Esophagus squamous epithelium (tissue), 5 donors: ENCODE measurements around the gene BOD1L1. TPM values are rescaled to one million over a fixed set of nuclear protein-coding genes. Genes with fewer than 3 reads are reported as not detected.
"Not testable (repeated sequence)": the region's sequence is repeated elsewhere in the genome, so short reads cannot be mapped to it uniquely, and the experiment has no call there.

Source experiments
- DNase-seq: peaks from one replicate; lab custom pipeline; 2025; lab: John Stamatoyannopoulos, UW
- H3K27ac ChIP-seq, 4 donors: fragments of 200-600 bp; sonication (generic); one replicate each; pipeline ENCODE4 v1.5.1; 2016 to 2019; ENCODE audit warnings: mild to moderate bottlenecking in 1 of 4
- H3K27me3 ChIP-seq, 4 donors: fragments of 200-600 bp; sonication (generic); 1 replicate in 3 of 4; 2 replicates in 1 of 4; pipeline versions ENCODE4 v1.5.1 to v1.6.0; 2017 to 2021; ENCODE audit warnings: antibody characterized with exemption in 1 of 4
- H3K36me3 ChIP-seq, 3 donors: fragments of 200-600 bp; sonication (generic); one replicate each; pipeline ENCODE4 v1.5.1; 2016 to 2019
- H3K4me1 ChIP-seq, 3 donors: fragments of 200-600 bp; sonication (generic); one replicate each; pipeline ENCODE4 v1.5.1; 2017 to 2019
- H3K4me3 ChIP-seq, 4 donors: fragments of 200-600 bp; sonication (generic); 1 replicate in 3 of 4; 2 replicates in 1 of 4; pipeline ENCODE4 v1.5.1; 2016 to 2019; ENCODE audit warnings: mild to moderate bottlenecking in 2 of 4, moderate library complexity in 1 of 4
- H3K9me3 ChIP-seq, 3 donors: fragments of 200-600 bp; sonication (generic); one replicate each; pipeline ENCODE4 v1.5.1; 2016 to 2019
- POLR2A ChIP-seq, 4 donors: fragments of 450-650 bp; IDR thresholded peaks; one replicate each; pipeline ENCODE4 v1.6.1; 2017; ENCODE audit warnings: antibody characterized with exemption in 4 of 4, mild to moderate bottlenecking in 4 of 4, moderate library complexity in 3 of 4
- WGBS, 2 donors: methylation state at CpG; one replicate each; pipeline ENCODE4 v1.1.5; 2018; 5-methylcytosine and 5-hydroxymethylcytosine counted together
- intact Hi-C: fragments of 100-400 bp; cut with DNase I; formaldehyde crosslinking; loops from one replicate; pipeline ENCODE4 v1.15.0; 2022
- total RNA-seq, 4 donors: library from RNA; depleted of rRNA; stranded (reverse); fragments of >200 nt; gene quantifications; one replicate each; pipeline ENCODE4 v1.1.0, GENCODE V29; 2016
- TF ChIP-seq, protein P1 (sequence below), 6 experiments: fragments of 450-650 bp in 4 of 6; fragments of 200-600 bp in 2 of 6; sonication (generic) in 2 of 6; IDR thresholded peaks; one replicate each; pipeline ENCODE4 v1.5.1; 2016 to 2019; ENCODE audit warnings: antibody characterized with exemption in 6 of 6, mild to moderate bottlenecking in 4 of 6, moderate library complexity in 4 of 6
- donor health status: DM: yes; HTN: yes; CAD: no.

The BOD1L1 gene
- total RNA-seq, 4 donors from 2014 or later, result 15.0 to 37.0 (median 25.6) TPM

DNA sequence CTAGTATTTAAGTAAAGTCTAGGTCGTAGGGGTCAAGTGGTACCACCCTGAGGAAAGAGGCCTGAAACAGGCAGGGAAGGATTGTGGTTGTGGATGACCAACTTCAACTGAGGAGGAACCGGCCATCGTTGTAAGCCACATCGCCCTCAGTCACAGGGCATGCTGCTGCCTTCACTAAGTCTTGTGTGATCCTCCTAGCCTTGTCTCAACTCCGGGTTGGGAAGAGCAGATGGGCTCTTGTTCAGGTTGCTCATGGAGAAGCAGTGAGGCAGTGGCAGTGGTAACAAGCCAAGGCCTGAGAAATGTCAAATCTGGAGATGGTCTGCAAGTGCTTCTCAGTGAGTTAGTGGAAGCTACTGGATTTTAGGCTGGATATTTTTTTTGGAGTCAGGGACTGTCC lies 60.4 kb downstream of the BOD1L1 start:
- Histone ChIP-seq H3K27me3 (no peaks in the 10 kb centered on the region), H3K4me3 (no peak overlapping the region), H3K4me1 (no peaks in the 10 kb centered on the region), H3K36me3 (peaks cover 0 to 60% (median 14%) of the 10 kb centered on the region in 3 donors), H3K9me3 (no peaks in the 10 kb centered on the region), H3K27ac (no peak overlapping the region)
- intact Hi-C loops, result no loop called here
- DNase-seq, result no peak
- TF ChIP-seq POLR2A (IDR thresholded peaks at IDR 0.05), result no peak
- TF ChIP-seq, protein P1, sequence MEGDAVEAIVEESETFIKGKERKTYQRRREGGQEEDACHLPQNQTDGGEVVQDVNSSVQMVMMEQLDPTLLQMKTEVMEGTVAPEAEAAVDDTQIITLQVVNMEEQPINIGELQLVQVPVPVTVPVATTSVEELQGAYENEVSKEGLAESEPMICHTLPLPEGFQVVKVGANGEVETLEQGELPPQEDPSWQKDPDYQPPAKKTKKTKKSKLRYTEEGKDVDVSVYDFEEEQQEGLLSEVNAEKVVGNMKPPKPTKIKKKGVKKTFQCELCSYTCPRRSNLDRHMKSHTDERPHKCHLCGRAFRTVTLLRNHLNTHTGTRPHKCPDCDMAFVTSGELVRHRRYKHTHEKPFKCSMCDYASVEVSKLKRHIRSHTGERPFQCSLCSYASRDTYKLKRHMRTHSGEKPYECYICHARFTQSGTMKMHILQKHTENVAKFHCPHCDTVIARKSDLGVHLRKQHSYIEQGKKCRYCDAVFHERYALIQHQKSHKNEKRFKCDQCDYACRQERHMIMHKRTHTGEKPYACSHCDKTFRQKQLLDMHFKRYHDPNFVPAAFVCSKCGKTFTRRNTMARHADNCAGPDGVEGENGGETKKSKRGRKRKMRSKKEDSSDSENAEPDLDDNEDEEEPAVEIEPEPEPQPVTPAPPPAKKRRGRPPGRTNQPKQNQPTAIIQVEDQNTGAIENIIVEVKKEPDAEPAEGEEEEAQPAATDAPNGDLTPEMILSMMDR (IDR thresholded peaks at IDR 0.05), result no peak
- 95 to 97% methylated on average over 5 of the region's 5 CpGs for WGBS, 2 donors

- H3K27ac ChIP-seq, result no peak overlapping the region
- 68 to 83% methylated on average over 1 of the region's 1 CpG for WGBS, 2 donors
- H3K27me3 ChIP-seq, result no peaks in the 10 kb centered on the region
- no peaks in the 10 kb centered on the region for H3K4me1 ChIP-seq
- peaks cover 0 to 18% (median 0%) of the 10 kb centered on the region in 3 donors for H3K36me3 ChIP-seq
- no peak overlapping the region for H3K4me3 ChIP-seq
- DNase-seq, result no peak
- TF ChIP-seq, protein P1 (IDR thresholded peaks at IDR 0.05), result no peak
- no peak for TF ChIP-seq POLR2A (IDR thresholded peaks at IDR 0.05)
- H3K9me3 ChIP-seq, result no peaks in the 10 kb centered on the region
- intact Hi-C loops, result no loop called here
Observed at GRCh38 chr4:13562876-13563275, 64.6 kb downstream of the BOD1L1 start.

DNA sequence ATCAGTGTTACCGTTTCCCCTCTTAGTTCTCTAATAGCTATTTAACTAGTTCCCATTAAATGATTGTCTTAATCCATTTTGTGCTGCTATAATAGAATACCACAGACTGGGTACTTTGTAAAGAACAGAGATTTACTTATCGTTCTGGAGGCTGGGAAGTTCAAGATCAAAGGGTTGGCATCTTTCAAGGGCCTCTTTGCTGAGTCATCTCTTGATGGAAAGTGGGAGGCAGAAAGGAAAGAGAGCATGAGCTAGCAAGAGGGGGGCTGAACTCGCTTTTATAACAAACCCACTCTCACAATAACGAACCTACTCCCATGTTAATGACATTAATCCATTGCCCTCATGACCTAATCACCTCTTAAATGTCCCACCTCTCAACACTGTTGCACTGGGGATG lies 65.9 kb downstream of the BOD1L1 start:
- Histone ChIP-seq H3K9me3 (no peaks in the 10 kb centered on the region), H3K27me3 (no peaks in the 10 kb centered on the region), H3K36me3 (peaks cover 0 to 8% (median 0%) of the 10 kb centered on the region in 3 donors), H3K4me3 (no peak overlapping the region), H3K27ac (no peak overlapping the region), H3K4me1 (no peaks in the 10 kb centered on the region)
- no peak for DNase-seq
- intact Hi-C loops, result no loop called here
- no peak for TF ChIP-seq POLR2A (IDR thresholded peaks at IDR 0.05)
- TF ChIP-seq, protein P1 (IDR thresholded peaks at IDR 0.05), result no peak
- WGBS, 2 donors, result 56 to 57% methylated on average over 4 of the region's 4 CpGs

GRCh38 chr4:13560111-13560510 lies 67.4 kb downstream of the BOD1L1 start:
- H3K36me3 ChIP-seq, H3K9me3 ChIP-seq, H3K27ac ChIP-seq, intact Hi-C loops, DNase-seq, H3K4me1 ChIP-seq, H3K4me3 ChIP-seq, H3K27me3 ChIP-seq: not testable (repeated sequence)
- WGBS, 2 donors, result 56 to 60% methylated on average over 5 of the region's 5 CpGs

DNA sequence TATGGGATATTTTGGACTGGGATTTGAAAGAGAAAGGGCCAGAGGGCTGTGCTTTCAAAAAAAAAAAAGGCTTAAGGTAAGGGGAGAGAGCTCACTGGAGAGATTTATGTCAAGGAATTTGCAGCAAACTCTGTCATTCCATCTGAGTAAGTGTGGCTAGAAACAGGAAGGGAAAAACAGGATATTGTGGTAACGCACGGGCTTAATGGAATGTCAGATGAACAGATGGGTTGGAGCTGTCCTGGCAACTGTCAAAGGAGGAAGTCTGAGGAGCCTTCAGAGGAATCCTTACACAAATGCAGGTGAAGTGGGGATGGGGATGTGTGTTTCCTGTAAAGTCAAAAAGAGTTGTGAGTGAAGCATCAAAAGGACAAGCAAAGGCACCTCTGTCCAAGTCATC lies 68.1 kb downstream of the BOD1L1 start:
- Histone ChIP-seq H3K4me3 (no peak overlapping the region), H3K27ac (no peak overlapping the region), H3K36me3 (no peaks in the 10 kb centered on the region), H3K9me3 (no peaks in the 10 kb centered on the region), H3K4me1 (no peaks in the 10 kb centered on the region), H3K27me3 (peaks cover 0 to 2% (median 0%) of the 10 kb centered on the region in 4 donors)
- DNase-seq, result no peak
- WGBS, 2 donors, result 20 to 25% methylated on average over 2 of the region's 2 CpGs
- intact Hi-C loops, result no loop called here
- TF ChIP-seq, protein P1 (IDR thresholded peaks at IDR 0.05), result no peak

- Histone ChIP-seq H3K4me1 (no peaks in the 10 kb centered on the region), H3K27me3 (peaks cover 0 to 4% (median 0%) of the 10 kb centered on the region in 4 donors), H3K27ac (no peak overlapping the region), H3K9me3 (no peaks in the 10 kb centered on the region), H3K36me3 (no peaks in the 10 kb centered on the region), H3K4me3 (no peak overlapping the region)
- WGBS, 2 donors, result 28 to 62% methylated on average over 1 of the region's 1 CpG
- no peak for TF ChIP-seq POLR2A (IDR thresholded peaks at IDR 0.05)
- TF ChIP-seq, protein P1 (IDR thresholded peaks at IDR 0.05), result no peak
- DNase-seq, result no peak
- intact Hi-C loops, result no loop called here
Observed at GRCh38 chr4:13558881-13559280, 68.6 kb downstream of the BOD1L1 start.
